ENCODE measurements around the gene MAMSTR.
"Not testable (repeated sequence)": the region's sequence is repeated elsewhere in the genome, so short reads cannot be mapped to it uniquely, and the experiment has no call there.

MAMSTR gene

GRCh38 chr19:48724796-48725753 lies 5.5 kb upstream of the MAMSTR start:
- DNase-seq, result peak in 10 of 42 donors; percentile 23 to 68 (median 54)

GRCh38 chr19:48722196-48722708 lies 2.7 kb upstream of the MAMSTR start:
- intact Hi-C loops (cut with DNase I), result no loop called here
- DNase-seq, result no peak

More at GRCh38 chr19:48724796-48725753, 5.5 kb upstream of the MAMSTR start:
- intact Hi-C loops (cut with DNase I), result no loop called here

DNA sequence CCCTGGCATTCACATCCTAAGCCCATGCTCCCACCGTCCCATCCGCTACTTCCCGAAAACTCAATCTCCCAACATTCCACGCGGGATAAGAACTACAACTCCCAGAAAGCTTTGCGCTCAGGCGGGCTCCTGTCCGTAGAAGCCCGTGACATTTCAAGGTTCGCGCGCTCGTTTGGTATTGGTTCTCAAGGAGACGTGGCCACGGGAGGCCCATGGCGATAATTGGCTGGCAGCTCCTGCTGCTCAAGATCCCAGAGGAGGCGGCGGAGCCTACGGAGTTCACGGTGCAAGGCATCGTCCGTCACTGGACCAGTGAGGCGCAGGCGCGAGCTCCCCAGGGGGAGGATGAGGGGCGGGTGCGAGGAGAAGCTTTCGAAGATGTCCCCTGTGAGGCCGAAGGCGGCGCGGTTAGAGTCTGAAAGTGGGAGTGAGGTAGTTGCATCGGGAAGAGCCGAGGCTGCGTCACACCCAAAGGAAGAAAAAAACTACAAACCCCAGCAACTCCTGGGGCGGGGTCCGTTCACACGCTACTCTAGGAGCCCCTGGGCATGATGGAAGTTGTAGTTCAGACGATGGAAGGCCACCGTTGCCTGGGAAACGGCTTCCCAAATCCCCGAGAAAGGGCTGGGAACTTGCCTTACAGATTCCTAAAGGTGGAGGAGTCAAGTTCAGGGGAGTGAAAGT lies 1.2 kb upstream of the MAMSTR start:
- peak; percentile 99 to 100 (median 100) for DNase-seq
- intact Hi-C loops (cut with DNase I), result no loop called here

- intact Hi-C loops (cut with DNase I), result no loop called here
- DNase-seq, result no peak
Measured at GRCh38 chr19:48720251-48720612, 707 bp upstream of the MAMSTR start.

GRCh38 chr19:48718711-48719231 lies 754 bp downstream of the MAMSTR start:
- intact Hi-C loops (cut with DNase I), result no loop called here
- DNase-seq, result no peak

- DNase-seq; intact Hi-C loops (cut with DNase I): not testable (repeated sequence)
Measured at GRCh38 chr19:48718106-48718505, 1.4 kb downstream of the MAMSTR start.

GRCh38 chr19:48716562-48717291 lies 2.8 kb downstream of the MAMSTR start:
- intact Hi-C loops (cut with DNase I), result no loop called here
- DNase-seq, result peak in 40 of 42 donors; percentile 21 to 80 (median 60)

GRCh38 chr19:48715681-48716171 lies 3.8 kb downstream of the MAMSTR start:
- DNase-seq, result peak in 1 of 42 donors; percentile 32

DNA sequence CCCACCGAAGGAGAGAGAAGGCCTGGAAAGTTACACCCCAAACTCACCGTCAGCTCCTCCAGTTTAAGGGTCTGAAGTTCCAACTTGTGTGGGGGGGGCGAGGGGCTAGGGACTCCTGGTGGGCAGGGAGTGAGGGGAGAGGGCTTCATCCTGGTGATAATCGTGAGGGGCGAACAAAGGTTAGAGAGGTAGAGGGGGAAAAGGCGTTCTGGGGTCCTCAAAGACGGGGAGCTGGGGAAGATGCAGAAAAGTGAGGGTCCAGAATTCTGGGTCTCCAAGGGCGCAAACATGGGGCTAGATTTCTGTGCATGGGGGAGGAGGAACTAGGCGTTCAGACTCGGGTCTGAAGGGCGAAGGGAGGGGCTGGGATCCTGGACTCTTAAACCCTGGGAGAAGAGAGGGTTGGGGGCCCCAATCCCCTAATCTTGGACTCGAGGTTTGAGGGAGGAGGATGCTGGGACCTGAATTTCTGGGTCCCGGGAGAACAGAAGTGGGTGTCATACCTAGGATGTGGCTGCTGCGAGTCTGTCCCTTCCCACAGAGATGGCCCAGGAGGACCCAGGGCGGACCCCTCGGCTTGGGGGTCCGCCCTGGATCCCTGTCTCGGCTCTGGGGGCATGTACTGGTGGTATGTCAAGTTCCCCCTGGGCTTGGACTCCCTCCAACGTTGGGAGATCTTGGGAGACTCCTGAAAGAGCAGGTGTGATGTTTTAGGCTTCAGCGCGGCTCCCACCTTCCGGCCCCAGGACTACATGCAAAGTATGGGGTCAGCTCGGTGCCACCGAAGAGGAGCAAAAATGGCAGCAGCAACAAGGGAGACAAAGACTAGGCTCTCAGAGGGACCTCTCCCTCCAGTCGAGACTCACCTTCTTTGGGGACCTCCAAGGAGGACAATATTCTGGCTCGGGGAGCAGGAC lies 4.5 kb downstream of the MAMSTR start:
- no peak for DNase-seq
- intact Hi-C loops (cut with DNase I), result loop anchor here (2.0 kb wide), 1 partner anchor 68 kb away; the partner anchor contains the start of gene CA11

More at GRCh38 chr19:48715681-48716171, 3.8 kb downstream of the MAMSTR start:
- intact Hi-C loops (cut with DNase I), result loop anchor here (2.0 kb wide), 1 partner anchor 69 kb away; the partner anchor contains the start of gene CA11

GRCh38 chr19:48713864-48714755 lies 5.4 kb downstream of the MAMSTR start:
- peak; percentile 95 to 100 (median 99) for DNase-seq
- intact Hi-C loops (cut with DNase I), result loop anchor here (2.0 kb wide), 1 partner anchor 67 kb away; the partner anchor contains the start of gene CA11

GRCh38 chr19:48713041-48713863 lies 6.3 kb downstream of the MAMSTR start:
- peak in 21 of 42 donors; percentile 18 to 65 (median 48) for DNase-seq
- intact Hi-C loops (cut with DNase I), result no loop called here

- no peak for DNase-seq
- intact Hi-C loops (cut with DNase I), result no loop called here
Measured at GRCh38 chr19:48711106-48711662, 8.3 kb downstream of the MAMSTR start.

- DNase-seq, result no peak
- intact Hi-C loops (cut with DNase I), result no loop called here
Measured at GRCh38 chr19:48708471-48708870, 11.1 kb downstream of the MAMSTR start.

- DNase-seq, result no peak
- intact Hi-C loops (cut with DNase I), result no loop called here
Measured at GRCh38 chr19:48705431-48705830, 14.1 kb downstream of the MAMSTR start.

DNA sequence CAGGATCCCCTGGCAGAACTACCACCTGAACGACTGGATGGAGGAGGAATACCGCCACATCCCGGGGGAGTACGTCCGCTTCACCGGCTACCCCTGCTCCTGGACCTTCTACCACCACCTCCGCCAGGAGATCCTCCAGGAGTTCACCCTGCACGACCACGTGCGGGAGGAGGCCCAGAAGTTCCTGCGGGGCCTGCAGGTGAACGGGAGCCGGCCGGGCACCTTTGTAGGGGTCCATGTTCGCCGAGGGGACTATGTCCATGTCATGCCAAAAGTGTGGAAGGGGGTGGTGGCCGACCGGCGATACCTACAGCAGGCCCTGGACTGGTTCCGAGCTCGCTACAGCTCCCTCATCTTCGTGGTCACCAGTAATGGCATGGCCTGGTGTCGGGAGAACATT lies 16.2 kb downstream of the MAMSTR start:
- no peak for DNase-seq
- intact Hi-C loops (cut with DNase I), result no loop called here

Data from head of caudate nucleus (tissue), 42 donors.